ENCODE measurements around the gene PLOD3. TPM values are rescaled to one million over a fixed set of nuclear protein-coding genes. Genes with fewer than 3 reads are reported as not detected.

PLOD3 gene
- total and polyA plus RNA-seq, 9 of the 15 experiments (the other 6 are each of a cell fraction or from before 2014, with no cell fraction given): 2.8 to 101 (median 30.9) TPM

- TF ChIP-seq, protein P1, sequence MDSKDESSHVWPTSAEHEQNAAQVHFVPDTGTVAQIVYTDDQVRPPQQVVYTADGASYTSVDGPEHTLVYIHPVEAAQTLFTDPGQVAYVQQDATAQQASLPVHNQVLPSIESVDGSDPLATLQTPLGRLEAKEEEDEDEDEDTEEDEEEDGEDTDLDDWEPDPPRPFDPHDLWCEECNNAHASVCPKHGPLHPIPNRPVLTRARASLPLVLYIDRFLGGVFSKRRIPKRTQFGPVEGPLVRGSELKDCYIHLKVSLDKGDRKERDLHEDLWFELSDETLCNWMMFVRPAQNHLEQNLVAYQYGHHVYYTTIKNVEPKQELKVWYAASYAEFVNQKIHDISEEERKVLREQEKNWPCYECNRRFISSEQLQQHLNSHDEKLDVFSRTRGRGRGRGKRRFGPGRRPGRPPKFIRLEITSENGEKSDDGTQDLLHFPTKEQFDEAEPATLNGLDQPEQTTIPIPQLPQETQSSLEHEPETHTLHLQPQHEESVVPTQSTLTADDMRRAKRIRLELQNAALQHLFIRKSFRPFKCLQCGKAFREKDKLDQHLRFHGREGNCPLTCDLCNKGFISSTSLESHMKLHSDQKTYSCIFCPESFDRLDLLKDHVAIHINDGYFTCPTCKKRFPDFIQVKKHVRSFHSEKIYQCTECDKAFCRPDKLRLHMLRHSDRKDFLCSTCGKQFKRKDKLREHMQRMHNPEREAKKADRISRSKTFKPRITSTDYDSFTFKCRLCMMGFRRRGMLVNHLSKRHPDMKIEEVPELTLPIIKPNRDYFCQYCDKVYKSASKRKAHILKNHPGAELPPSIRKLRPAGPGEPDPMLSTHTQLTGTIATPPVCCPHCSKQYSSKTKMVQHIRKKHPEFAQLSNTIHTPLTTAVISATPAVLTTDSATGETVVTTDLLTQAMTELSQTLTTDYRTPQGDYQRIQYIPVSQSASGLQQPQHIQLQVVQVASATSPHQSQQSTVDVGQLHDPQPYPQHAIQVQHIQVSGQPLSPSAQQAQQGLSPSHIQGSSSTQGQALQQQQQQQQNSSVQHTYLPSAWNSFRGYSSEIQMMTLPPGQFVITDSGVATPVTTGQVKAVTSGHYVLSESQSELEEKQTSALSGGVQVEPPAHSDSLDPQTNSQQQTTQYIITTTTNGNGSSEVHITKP (IDR thresholded peaks at IDR 0.05; ENCODE audit: partially characterized antibody): no peak
- TF ChIP-seq ESRRB (CRISPR knock-in tag; IDR thresholded peaks at IDR 0.05; ENCODE audit: borderline replicate concordance) (no peak), TAF9B (IDR thresholded peaks at IDR 0.05; ENCODE audit: partially characterized antibody) (no peak), ZKSCAN3 (CRISPR knock-in tag; IDR thresholded peaks at IDR 0.05) (no peak)
Observed at GRCh38 chr7:101207459-101207858, 9.9 kb downstream of the PLOD3 start (continued).

GRCh38 chr7:101206665-101207042 is 10.7 kb downstream of the PLOD3 start:
- POLR2A ChIA-PET: interaction anchor here (1.1 kb wide), 1 partner anchor 17 kb away, joined by 3 read pairs; no protein-coding TSS in a partner anchor
- DNase-seq (ENCODE audit: extremely low read depth in 1 of 4, low spot score in 3 of 4): no peak
- Histone ChIP-seq H4K20me1 (replicated peaks; ENCODE audit: control insufficient read depth, insufficient read depth, low read length) (no peaks in the 10 kb centered on the region), H3K27ac (ENCODE audit: extremely low read depth, low read depth, low read length) (no peak overlapping the region), H3K9me1 (ENCODE audit: control insufficient read depth, insufficient read depth, low read length) (no peaks in the 10 kb centered on the region), H3K9ac (ENCODE audit: insufficient read depth in 1 of 2, low read depth in 2 of 2, low read length in 2 of 2) (peak overlapping the region in 1 of 2 experiments; percentile 17; a peak in 1 of 4 replicates), H3K4me2 (ENCODE audit: insufficient read depth, low read length) (no peak overlapping the region), H3K79me2 (ENCODE audit: control insufficient read depth, insufficient read depth, low read length) (no peaks in the 10 kb centered on the region), H3K9me3 (replicated peaks; ENCODE audit: control insufficient read depth, insufficient read depth, low read depth, low read length) (no peaks in the 10 kb centered on the region), H3K4me3 (no peak overlapping the region), H3K27me3 (ENCODE audit: control insufficient read depth in 2 of 2, insufficient read depth in 2 of 2, low read length in 2 of 2) (peaks cover 0 to 7% of the 10 kb centered on the region in 2 experiments; a peak in 1 of 5 replicates), H2AFZ (ENCODE audit: low read depth, low read length) (no peak overlapping the region), H3K36me3 (ENCODE audit: control insufficient read depth, insufficient read depth, low read length) (peaks cover 45% of the 10 kb centered on the region; the same call in 2 of the 3 replicates), H3K4me1 (replicated peaks in 1 of 2; ENCODE audit: control insufficient read depth in 2 of 2, insufficient read depth in 2 of 2, low read length in 2 of 2) (peaks cover 0 to 33% of the 10 kb centered on the region in 2 experiments; a peak in 3 of 5 replicates)
- in situ Hi-C loops (cut with MboI) (no loop called here), intact Hi-C loops (cut with micrococcal nuclease) (no loop called here)
- no peak for ATAC-seq
- TF ChIP-seq NCOR1 (IDR thresholded peaks at IDR 0.05) (no peak), TCF3 (CRISPR knock-in tag; IDR thresholded peaks at IDR 0.05) (no peak), NUFIP1 (IDR thresholded peaks at IDR 0.05; ENCODE audit: partially characterized antibody) (no peak), ZNF263 (CRISPR knock-in tag; IDR thresholded peaks at IDR 0.05; ENCODE audit: borderline replicate concordance) (no peak), KAT7 (CRISPR knock-in tag; IDR thresholded peaks at IDR 0.05; ENCODE audit: borderline replicate concordance) (no peak), TSC22D4 (tag; IDR thresholded peaks at IDR 0.05) (no peak), KDM1A (IDR thresholded peaks at IDR 0.05) (no peak), ZNF668 (CRISPR knock-in tag; IDR thresholded peaks at IDR 0.05) (no peak), ZBTB8A (IDR thresholded peaks at IDR 0.05; ENCODE audit: partially characterized antibody) (no peak), KLF13 (tag; IDR thresholded peaks at IDR 0.05; ENCODE audit: borderline replicate concordance, low read depth) (no peak), CBFA2T3 (IDR thresholded peaks at IDR 0.05) (no peak)
- TF ChIP-seq, protein P2, sequence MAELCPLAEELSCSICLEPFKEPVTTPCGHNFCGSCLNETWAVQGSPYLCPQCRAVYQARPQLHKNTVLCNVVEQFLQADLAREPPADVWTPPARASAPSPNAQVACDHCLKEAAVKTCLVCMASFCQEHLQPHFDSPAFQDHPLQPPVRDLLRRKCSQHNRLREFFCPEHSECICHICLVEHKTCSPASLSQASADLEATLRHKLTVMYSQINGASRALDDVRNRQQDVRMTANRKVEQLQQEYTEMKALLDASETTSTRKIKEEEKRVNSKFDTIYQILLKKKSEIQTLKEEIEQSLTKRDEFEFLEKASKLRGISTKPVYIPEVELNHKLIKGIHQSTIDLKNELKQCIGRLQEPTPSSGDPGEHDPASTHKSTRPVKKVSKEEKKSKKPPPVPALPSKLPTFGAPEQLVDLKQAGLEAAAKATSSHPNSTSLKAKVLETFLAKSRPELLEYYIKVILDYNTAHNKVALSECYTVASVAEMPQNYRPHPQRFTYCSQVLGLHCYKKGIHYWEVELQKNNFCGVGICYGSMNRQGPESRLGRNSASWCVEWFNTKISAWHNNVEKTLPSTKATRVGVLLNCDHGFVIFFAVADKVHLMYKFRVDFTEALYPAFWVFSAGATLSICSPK (IDR thresholded peaks at IDR 0.05; ENCODE audit: borderline replicate concordance): no peak
- CTCF ChIA-PET (ENCODE audit: low intra/inter-chr PET ratio): no interaction called here
- BruUV-seq (replicated peaks): no TSS peak
- 76% methylated on average over 7 of the region's 19 CpGs for WGBS (ENCODE audit: insufficient coverage, low coverage, missing lambda C conversion rate)
- FAIRE-seq: no peak

Data from K562 (cell line).